T-helper 1 cell treated with Interleukin-12 subunit alpha and Interleukin-12 subunit beta and Interleukin-4 antibody, amounts not matched to agents 30 μg/mL and 1 μg/mL, for 36 hours (primary cell): ENCODE measurements around the gene RHOBTB1.

Experiments
- H3K27ac Mint-ChIP-seq: one replicate; pipeline ENCODE4 v1.8.0; 2021; ENCODE audit warnings: mild to moderate bottlenecking, mixed read lengths
- H3K27me3 Mint-ChIP-seq: one replicate; pipeline ENCODE4 v1.8.0; 2021; ENCODE audit warnings: low read depth, mixed read lengths
- H3K36me3 Mint-ChIP-seq: one replicate; pipeline ENCODE4 v1.8.0; 2021; ENCODE audit warnings: low read depth, mixed read lengths
- H3K4me1 Mint-ChIP-seq: one replicate; pipeline ENCODE4 v1.8.0; 2021; ENCODE audit warnings: low read depth, mixed read lengths
- H3K4me3 Mint-ChIP-seq: one replicate; pipeline ENCODE4 v1.8.0; 2021; ENCODE audit warnings: mild to moderate bottlenecking, moderate library complexity, mixed read lengths
- H3K9me3 Mint-ChIP-seq: one replicate; pipeline ENCODE4 v1.8.0; 2021; ENCODE audit warnings: mixed read lengths

RHOBTB1 gene

GRCh38 chr10:60957667-60958221 is 13.8 kb upstream of the RHOBTB1 start:
- no peaks in the 10 kb centered on the region for H3K9me3 Mint-ChIP-seq
- no peak overlapping the region for H3K27ac Mint-ChIP-seq
- no peaks in the 10 kb centered on the region for H3K36me3 Mint-ChIP-seq
- no peak overlapping the region for H3K4me3 Mint-ChIP-seq
- H3K4me1 Mint-ChIP-seq, result no peaks in the 10 kb centered on the region
- peaks cover 15% of the 10 kb centered on the region for H3K27me3 Mint-ChIP-seq

GRCh38 chr10:60955957-60956425 is 12.0 kb upstream of the RHOBTB1 start:
- Mint-ChIP-seq H3K27me3 (peaks cover 25% of the 10 kb centered on the region), H3K9me3 (no peaks in the 10 kb centered on the region), H3K36me3 (no peaks in the 10 kb centered on the region), H3K4me3 (no peak overlapping the region), H3K27ac (no peak overlapping the region), H3K4me1 (no peaks in the 10 kb centered on the region)

- Mint-ChIP-seq H3K36me3 (no peaks in the 10 kb centered on the region), H3K4me1 (peaks cover 2% of the 10 kb centered on the region), H3K27ac (no peak overlapping the region), H3K27me3 (peaks cover 30% of the 10 kb centered on the region), H3K9me3 (no peaks in the 10 kb centered on the region), H3K4me3 (no peak overlapping the region)
Measured at GRCh38 chr10:60955316-60955715, 11.3 kb upstream of the RHOBTB1 start.

GRCh38 chr10:60954035-60954434 is 10.1 kb upstream of the RHOBTB1 start:
- peaks cover 41% of the 10 kb centered on the region for H3K27me3 Mint-ChIP-seq
- no peaks in the 10 kb centered on the region for H3K9me3 Mint-ChIP-seq
- no peaks in the 10 kb centered on the region for H3K36me3 Mint-ChIP-seq
- no peak overlapping the region for H3K27ac Mint-ChIP-seq
- H3K4me1 Mint-ChIP-seq, result peaks cover 4% of the 10 kb centered on the region
- H3K4me3 Mint-ChIP-seq, result no peak overlapping the region

GRCh38 chr10:60953420-60953819 is 9.4 kb upstream of the RHOBTB1 start:
- Mint-ChIP-seq H3K36me3 (no peaks in the 10 kb centered on the region), H3K27me3 (peaks cover 45% of the 10 kb centered on the region), H3K4me1 (peaks cover 4% of the 10 kb centered on the region), H3K27ac (no peak overlapping the region), H3K9me3 (no peaks in the 10 kb centered on the region), H3K4me3 (no peak overlapping the region)

GRCh38 chr10:60952846-60953220 is 8.8 kb upstream of the RHOBTB1 start:
- H3K27me3 Mint-ChIP-seq, result peaks cover 51% of the 10 kb centered on the region

GRCh38 chr10:60952067-60952845 is 8.3 kb upstream of the RHOBTB1 start:
- H3K4me1 Mint-ChIP-seq, result peaks cover 4% of the 10 kb centered on the region
- H3K4me3 Mint-ChIP-seq, result no peak overlapping the region
- peaks cover 55% of the 10 kb centered on the region for H3K27me3 Mint-ChIP-seq
- H3K36me3 Mint-ChIP-seq, result no peaks in the 10 kb centered on the region
- H3K27ac Mint-ChIP-seq, result no peak overlapping the region
- no peaks in the 10 kb centered on the region for H3K9me3 Mint-ChIP-seq

More at GRCh38 chr10:60952846-60953220, 8.8 kb upstream of the RHOBTB1 start:
- Mint-ChIP-seq H3K4me1 (peaks cover 4% of the 10 kb centered on the region), H3K36me3 (no peaks in the 10 kb centered on the region), H3K9me3 (no peaks in the 10 kb centered on the region), H3K4me3 (no peak overlapping the region), H3K27ac (no peak overlapping the region)

- H3K27ac Mint-ChIP-seq, result no peak overlapping the region
- H3K27me3 Mint-ChIP-seq, result peaks cover 60% of the 10 kb centered on the region
- no peak overlapping the region for H3K4me3 Mint-ChIP-seq
- H3K4me1 Mint-ChIP-seq, result peaks cover 4% of the 10 kb centered on the region
- H3K36me3 Mint-ChIP-seq, result no peaks in the 10 kb centered on the region
- H3K9me3 Mint-ChIP-seq, result no peaks in the 10 kb centered on the region
Measured at GRCh38 chr10:60951272-60951724, 7.3 kb upstream of the RHOBTB1 start.

- H3K27ac Mint-ChIP-seq, result no peak overlapping the region
- no peak overlapping the region for H3K4me3 Mint-ChIP-seq
- peaks cover 70% of the 10 kb centered on the region for H3K27me3 Mint-ChIP-seq
- no peaks in the 10 kb centered on the region for H3K9me3 Mint-ChIP-seq
- H3K36me3 Mint-ChIP-seq, result no peaks in the 10 kb centered on the region
- peaks cover 4% of the 10 kb centered on the region for H3K4me1 Mint-ChIP-seq
Measured at GRCh38 chr10:60950300-60950699, 6.3 kb upstream of the RHOBTB1 start.

- Mint-ChIP-seq H3K9me3 (no peaks in the 10 kb centered on the region), H3K4me1 (peaks cover 7% of the 10 kb centered on the region), H3K4me3 (no peak overlapping the region), H3K27me3 (peaks cover 83% of the 10 kb centered on the region), H3K36me3 (peaks cover 2% of the 10 kb centered on the region), H3K27ac (no peak overlapping the region)
Measured at GRCh38 chr10:60948851-60949250, 4.9 kb upstream of the RHOBTB1 start.

- Mint-ChIP-seq H3K36me3 (peaks cover 2% of the 10 kb centered on the region), H3K4me1 (peaks cover 13% of the 10 kb centered on the region), H3K27me3 (peaks cover 90% of the 10 kb centered on the region), H3K9me3 (no peaks in the 10 kb centered on the region), H3K4me3 (peak overlapping the region; percentile 76), H3K27ac (no peak overlapping the region)
Measured at GRCh38 chr10:60944910-60945297, 919 bp upstream of the RHOBTB1 start.

GRCh38 chr10:60943316-60944057 is 498 bp downstream of the RHOBTB1 start:
- peak overlapping the region; percentile 59 for H3K27ac Mint-ChIP-seq
- peaks cover 11% of the 10 kb centered on the region for H3K4me1 Mint-ChIP-seq
- peaks cover 2% of the 10 kb centered on the region for H3K36me3 Mint-ChIP-seq
- no peaks in the 10 kb centered on the region for H3K9me3 Mint-ChIP-seq
- peak overlapping the region; percentile 68 for H3K4me3 Mint-ChIP-seq
- peaks cover 91% of the 10 kb centered on the region for H3K27me3 Mint-ChIP-seq

- Mint-ChIP-seq H3K9me3 (no peaks in the 10 kb centered on the region), H3K27ac (peak overlapping the region; percentile 59), H3K36me3 (peaks cover 2% of the 10 kb centered on the region), H3K4me3 (peak overlapping the region; percentile 68), H3K27me3 (peaks cover 91% of the 10 kb centered on the region), H3K4me1 (peaks cover 11% of the 10 kb centered on the region)
Measured at GRCh38 chr10:60942788-60943315, 1.1 kb downstream of the RHOBTB1 start.

GRCh38 chr10:60942134-60942787 is 1.7 kb downstream of the RHOBTB1 start:
- peaks cover 11% of the 10 kb centered on the region for H3K4me1 Mint-ChIP-seq
- no peaks in the 10 kb centered on the region for H3K9me3 Mint-ChIP-seq
- no peak overlapping the region for H3K4me3 Mint-ChIP-seq
- peaks cover 2% of the 10 kb centered on the region for H3K36me3 Mint-ChIP-seq
- H3K27ac Mint-ChIP-seq, result no peak overlapping the region
- peaks cover 91% of the 10 kb centered on the region for H3K27me3 Mint-ChIP-seq
